ENCODE data around the gene FSCN2.

Gene FSCN2

DNA sequence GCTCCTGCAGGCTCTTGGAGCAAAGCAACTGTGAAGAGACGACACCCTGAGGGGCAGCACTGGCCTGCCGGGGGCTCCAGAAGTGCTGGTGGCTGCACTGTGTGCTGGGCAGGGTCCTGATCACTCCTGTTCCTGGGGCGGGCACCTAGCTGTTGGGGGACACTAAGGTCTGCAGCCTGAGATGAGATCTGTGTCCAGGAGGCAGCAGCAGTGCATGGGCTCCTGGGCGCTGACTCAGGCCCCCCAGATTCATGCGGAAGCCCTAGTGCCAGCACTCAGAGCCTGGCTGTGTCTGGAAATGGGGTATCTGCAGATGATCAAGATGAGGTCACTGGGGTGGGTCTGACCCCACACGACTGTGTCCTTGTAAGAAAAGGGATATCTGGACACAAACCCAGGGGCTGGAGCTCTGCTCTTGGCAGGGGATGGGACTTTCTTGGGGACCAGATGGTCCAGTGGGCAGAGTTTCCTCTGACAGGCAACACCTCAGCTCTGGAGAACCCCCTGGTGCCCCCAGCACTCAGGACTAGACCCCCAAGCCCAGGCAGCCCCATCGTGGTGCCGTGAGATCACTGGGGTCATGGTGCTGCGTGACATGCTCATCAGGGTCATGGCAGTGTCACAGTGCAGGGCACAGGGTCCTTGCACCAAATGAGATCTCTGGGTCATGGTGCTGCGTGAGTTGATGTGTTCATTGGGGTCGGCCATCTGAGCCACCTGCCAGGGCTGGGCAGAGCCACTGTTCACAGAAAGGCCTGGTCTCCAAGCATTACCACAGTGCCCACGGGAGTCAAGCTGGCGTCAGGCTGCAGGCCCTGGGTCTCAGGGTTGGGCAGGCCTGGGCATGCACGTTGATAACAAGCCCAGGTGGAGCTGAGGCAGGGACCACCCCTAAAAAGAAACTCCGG lies 14.5 kb downstream of the FSCN2 start:
- DNase-seq: no peak

DNA sequence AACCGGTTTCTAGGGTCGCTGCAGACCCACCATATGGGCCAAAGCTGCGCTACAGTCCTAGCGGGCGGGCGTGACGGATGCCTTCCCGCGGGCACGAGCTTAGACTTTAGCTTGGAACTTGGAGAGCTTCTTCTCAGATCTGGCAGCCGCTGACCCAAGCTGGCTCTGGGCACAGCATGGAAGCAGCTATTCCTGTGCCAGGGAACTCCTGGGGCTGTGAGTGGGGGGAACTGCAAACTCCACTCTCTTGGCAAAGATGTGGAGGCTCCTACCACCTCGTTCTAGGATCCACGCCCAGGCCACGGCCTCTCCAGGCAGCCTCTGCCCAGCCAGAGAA lies 15.1 kb downstream of the FSCN2 start:
- no peak for DNase-seq

DNA sequence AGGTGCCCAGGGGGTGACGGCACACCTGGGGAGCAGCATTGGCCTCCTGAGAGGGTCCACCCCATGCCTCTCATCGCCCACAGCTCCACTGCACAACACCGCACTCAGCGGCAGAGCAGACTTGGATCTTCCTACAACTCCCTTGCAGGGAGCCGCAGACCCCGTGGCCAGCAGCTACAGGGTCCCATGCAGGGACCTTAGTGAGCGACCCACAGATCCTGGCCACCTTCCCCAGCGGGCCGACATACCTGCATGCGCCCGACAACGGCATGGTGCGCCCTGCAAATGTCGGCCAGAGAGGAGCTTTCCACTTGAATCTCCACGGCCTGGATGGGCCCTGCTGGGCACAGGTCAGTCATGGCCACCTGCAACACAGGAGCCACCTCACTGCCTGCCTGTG lies 15.6 kb downstream of the FSCN2 start:
- no peak for DNase-seq

DNA sequence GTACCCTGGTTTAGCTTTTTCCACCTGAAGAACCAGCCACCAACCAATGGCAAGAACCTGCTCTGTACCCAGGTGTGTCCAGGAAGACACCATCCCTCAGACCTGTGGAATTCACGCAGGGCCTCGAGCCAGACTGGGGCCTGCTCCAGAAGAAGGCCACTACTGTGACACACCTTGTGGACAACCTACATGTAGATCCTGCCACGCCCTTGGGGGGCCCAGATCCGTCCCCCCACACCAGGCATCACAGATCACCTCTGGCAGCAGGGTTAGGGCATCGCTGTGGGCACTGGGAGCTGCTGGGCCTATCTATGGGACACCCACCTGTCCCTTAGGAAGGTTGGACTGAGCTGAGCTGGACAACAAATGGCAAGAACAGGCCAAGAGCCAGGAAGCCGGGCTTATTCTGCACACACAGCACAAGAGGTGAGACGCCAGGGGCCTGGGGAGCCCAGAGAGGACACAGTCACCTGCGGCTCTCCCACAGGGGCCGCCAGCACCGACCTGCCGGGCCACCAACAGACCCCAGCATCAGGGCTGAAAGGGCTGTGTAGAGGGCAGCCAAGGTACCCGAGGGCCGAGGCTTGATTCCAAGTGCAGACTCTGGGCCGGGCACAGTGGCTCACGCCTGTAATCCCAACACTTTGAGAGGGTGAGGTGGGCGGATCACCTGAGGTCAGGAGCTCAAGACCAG lies 16.3 kb downstream of the FSCN2 start:
- no peak for DNase-seq

DNA sequence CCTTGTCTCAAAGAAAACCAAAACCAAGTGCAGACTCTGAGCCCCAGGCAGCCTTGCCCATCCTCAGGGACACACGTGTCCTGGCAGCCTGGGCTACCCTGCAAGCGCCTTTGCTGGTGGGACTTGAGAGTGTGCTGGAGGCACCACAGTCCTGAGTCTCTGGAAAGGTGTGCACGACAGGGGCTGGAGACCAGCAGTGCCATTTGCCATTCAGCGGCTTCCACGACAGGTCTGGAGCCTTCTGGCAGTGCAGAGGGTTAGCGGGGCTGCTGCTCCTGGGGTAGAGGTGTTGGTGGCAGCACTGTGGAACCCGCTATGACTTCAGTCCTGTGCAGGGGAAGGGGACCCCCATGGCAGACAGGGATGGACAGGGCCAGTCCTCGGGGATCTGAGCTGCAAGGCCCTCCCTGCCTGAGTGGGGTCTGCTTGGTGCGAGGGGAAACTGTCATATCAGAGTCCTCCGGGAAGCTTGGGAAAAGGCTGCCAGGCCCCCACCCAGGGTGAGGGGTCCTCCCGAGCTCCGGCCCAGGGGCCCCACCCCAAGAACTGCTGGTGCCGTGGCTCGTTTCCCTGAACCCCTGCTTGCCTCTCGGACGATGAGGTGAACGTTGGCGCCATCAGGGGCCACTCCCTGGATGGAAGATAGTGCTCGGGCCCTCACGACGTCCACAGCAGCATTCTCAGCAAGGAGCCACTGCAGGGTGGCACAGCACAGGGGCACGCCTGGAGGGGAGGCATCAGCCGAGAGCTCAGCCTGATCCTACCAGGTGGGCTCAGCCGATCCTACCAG lies 17.2 kb downstream of the FSCN2 start:
- no peak for DNase-seq

DNA sequence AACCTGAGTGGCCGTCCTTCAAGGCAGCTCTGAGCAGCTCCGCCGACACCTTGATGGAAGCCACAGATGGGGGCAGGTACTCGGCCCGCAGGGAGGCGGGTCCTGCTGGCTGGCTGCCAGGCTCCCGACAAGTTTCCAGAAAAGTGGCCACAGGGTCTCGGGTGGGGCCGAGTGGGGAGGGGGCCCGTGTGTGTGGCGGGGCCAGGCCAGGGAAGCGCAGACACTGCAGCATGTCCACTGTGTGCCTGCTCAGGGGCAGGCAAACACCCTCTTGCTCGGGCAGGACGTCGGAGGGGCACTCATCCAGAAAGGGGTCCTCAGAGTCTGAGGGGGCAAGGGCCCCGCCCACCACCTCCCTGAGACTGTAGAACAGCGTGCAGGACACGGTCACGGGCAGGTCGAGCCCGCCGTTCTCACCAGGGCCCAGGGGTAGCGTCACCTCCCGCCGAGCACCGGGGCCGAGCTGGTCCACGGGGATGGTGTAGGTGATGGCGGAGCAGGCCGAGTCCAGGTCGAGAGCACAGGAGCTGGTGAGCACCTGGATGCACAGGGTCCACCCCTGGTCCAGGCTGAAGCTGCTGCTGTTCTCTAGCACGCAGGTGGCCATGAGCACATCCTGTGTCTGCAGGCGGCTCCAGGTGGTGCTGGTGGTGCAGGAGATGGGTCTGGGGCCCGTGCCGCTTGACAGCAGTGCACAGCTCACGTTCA lies 18.9 kb downstream of the FSCN2 start:
- no peak for DNase-seq

DNA sequence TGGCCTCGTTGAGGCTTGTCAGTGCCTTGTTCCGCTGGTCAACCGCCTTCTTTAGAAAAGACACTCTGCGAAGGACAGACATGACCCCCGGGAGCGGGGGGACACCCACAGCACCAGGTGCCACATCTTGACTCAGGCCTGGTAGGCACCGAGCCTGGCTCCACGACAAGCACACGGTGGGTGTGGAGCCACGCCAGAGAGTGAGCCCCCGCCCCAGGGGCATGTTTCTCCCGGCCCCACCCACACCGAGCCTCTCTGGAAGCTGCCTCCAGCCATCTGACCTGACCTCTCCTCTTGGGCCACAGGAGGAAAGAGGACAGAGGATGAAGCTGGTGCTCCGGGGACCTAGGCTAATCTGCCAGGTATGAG lies 19.4 kb downstream of the FSCN2 start:
- no peak for DNase-seq

DNA sequence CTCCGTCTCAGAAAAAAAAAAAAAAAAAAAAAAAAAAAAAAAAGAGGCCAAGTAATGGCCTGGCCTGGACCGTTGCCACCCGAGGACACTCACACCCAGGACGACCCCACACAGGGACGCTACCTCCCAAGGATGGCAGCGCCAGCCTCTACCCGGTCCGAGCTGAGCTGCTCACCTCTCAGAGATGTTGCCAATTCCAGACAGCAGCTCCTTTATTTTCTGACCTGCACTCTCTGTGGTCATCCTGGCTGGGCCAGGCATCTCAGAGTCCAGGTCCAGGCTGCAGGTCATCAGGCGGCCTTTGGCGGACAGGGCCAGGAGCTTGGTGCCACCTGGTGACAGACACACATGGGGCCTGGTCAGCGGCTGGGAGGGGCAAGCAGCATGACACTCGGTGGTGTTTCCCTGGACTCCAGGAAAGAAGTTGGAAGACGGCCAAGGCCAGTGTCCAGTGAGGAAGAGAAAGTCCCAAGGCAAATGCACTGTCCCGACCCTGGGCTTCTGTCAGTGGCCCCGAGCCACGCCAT lies 20.9 kb downstream of the FSCN2 start:
- no peak for DNase-seq

DNA sequence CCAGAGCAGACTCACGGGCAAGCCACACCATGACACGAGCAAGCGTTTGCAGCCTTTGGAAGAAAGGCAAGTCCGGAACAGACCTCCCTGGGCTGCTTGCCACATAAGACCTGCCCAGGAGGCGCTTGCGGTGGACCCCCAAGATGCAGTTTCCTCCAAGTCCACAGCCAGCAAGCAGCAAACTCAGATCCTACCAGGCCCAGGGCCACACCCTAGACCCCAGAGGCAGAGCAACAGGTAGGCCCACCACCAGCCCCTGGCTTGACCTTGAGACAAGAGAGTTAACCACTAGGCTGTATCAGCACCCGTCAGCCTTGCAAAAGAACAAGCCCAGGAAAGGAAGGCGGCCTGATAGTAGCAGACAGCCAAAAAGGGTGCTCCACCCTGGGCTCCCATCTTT lies 21.6 kb downstream of the FSCN2 start:
- DNase-seq: no peak

DNA sequence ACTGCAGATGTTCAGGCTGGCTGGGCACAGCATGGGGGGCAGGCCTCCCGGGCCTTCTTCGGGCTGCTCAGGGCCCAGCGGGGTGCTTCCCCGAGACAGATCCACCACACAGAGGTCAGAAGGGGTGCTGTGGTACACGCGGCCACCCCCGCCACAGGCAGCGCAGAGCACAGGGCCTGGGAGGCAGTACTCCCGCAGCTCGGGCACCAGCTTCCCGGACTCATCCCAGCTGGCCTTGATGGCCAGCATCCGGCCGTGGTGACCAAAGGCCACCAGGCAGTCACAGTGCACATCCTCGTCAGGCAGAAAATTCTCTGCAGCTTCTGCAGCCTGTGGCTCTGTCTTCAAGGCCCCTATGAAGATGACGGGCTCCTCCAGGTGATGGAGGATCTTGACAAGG lies 22.1 kb downstream of the FSCN2 start:
- no peak for DNase-seq

DNA sequence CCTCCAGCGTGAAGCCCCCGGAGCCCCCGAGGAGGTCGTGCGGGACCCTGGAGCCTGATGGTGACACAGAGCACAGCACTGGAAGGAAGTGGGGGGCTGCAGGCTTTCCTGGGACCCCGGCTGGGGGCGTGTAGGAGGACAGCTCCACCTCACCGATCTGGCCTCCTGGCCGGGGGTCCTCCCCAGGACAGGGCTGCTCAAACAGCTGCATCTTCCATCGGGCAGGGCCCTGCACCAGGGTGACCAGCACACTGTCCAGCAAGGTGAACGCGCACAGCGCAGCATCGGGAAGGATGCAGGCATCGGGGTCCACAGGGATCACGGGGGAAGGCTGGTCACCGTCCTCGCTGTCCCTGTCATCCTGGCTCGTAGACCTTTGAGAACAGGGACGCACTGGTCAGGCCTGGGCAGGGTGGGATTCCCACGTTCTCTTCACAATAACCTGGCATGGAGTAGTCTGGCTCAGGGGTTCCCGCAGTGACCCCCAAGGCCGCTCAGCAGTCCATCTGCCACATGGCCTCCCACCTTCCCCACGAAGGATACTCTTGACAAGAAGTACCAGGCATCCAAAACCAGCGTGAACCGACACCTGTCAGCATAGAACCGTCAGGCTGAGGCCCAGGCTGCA lies 22.8 kb downstream of the FSCN2 start:
- no peak for DNase-seq

DNA sequence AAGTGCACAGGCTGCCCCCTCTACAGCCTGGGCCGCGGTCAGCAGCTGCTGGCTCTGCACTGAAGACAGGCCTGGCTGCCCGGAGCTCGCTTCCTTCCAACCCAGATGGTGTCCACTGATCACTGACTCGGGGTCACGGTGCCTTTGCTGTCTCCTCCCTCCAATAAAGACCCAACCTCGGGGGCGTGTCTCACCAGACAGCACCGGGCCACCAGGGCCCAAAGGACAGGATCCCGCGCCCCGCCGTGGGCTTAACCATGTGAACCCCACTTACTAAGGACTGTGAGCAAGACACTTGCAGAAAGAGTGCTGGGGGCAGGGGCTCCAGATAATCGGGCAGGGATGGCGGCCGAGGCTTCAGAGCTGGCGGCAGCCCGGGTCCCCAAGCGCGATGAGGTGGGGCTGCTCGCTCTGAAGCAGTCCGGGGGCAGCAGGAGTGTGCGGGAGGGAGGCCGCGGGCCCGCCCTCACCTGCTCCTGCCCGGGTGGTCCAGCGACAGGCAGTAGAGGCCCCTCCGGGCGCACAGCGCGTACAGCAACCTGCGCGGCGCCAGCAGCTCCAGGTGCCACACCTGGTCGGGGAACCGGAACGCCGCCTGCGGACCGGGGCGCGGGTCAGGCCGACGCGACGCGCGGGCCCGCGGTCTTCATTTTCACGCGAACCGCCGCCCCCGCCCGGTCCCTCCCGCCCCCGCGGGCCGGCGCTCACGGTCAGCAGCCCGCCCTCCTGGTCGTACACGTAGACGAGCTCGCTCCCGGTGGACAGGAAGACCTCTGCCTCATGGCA lies 23.5 kb downstream of the FSCN2 start:
- no peak for DNase-seq

DNA sequence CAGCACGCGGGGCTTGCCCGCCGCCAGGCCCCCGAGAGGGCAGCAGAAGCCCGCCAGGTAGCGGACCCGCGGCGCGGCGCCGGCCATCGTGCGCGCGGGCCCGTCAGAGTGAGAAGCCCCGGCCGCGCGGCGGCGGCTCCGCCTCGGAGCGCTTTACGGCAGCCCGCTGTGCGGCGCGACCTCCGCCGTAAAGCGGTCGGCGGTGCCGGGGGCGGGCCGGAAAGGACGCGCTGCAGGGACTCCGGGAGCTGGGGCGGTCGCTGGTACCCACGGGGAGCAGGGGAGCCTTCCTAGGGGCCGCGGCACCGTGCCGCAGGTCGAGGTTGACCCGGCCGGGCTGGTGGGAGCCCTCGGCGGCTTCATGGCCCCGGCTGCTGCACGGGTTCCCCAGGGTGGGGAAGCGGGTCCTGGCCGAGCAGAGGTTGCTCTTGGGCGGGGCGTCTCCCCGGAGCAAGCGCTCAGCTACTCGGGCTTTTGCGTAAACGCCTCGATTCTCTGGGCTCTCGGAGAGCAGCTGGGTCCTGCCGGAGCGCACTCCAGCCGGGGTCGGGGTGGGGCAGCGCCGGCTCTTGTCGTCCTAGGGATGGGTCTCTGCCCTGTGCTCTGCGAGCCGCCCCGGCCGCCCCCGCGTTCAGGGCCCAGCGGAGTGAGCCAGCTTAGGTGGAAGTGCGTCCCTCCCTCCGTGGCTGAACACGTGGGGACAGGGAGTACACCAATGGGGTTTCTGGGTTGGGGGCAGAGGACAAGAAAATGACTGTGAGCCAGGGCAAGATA lies 24.3 kb downstream of the FSCN2 start, which contains the start of gene FAAP100:
TSS of gene FAAP100 (minus strand) at position 110 of the 774 bp plus-strand sequence. CDS start at position 87, 23 bp downstream.
- peak; percentile 90 for DNase-seq

DNA sequence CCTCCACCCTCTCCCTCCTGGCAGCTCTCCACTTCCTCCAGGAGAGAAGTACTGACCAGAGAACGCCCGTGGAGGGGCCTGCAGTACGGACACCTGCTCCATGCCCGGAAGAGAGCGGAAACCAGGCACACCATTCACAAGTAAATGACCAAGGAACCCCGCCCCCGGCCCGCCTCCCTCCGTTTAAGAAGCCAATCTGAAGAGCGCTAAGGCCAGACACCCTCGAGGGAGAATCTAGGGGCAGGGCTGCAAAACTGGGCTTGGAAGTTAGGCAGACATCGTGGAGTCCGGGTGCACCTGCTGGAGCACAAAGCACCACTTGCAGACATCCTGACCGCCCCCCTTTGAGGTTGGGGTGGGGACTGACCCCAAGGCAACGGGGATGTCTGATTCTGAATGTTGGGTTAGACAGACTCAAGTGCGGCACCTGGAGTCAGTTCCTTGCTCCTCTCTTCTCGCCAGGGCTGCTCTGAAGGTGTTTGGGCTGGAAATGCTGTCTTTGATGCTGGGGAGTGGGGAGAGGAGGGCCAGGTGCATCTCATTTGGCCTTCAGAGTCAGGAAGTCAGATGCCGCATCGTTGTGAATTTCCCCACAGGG lies 24.9 kb downstream of the FSCN2 start:
- DNase-seq: peak; percentile 97

DNA sequence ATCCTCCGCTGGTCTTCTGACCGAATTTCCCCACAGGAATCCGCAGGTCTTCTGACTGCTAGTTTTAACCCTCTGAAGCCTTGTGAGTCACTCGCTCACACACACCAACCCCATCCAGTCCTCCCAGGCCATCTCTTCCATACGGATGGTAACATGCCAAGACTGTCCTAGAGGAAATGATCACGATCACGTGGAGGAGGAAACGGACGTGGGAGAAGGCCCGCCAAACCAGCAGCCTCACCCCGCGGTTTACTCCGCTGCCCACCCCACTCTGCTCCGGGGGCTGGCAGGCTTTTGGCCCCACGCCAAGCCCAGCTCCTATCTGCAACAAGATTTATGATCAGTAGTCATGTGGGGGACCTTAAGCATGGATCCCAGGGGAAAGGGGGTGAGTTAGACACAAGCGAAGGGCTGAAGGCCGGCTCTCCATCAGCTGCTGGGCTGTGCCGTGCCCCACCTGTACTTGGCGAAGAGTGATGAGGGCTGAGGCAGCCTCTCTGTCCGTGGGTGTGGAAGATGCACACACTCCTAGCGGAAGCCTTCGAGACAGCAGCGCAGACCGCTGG lies 25.5 kb downstream of the FSCN2 start:
- peak; percentile 78 for DNase-seq

DNA sequence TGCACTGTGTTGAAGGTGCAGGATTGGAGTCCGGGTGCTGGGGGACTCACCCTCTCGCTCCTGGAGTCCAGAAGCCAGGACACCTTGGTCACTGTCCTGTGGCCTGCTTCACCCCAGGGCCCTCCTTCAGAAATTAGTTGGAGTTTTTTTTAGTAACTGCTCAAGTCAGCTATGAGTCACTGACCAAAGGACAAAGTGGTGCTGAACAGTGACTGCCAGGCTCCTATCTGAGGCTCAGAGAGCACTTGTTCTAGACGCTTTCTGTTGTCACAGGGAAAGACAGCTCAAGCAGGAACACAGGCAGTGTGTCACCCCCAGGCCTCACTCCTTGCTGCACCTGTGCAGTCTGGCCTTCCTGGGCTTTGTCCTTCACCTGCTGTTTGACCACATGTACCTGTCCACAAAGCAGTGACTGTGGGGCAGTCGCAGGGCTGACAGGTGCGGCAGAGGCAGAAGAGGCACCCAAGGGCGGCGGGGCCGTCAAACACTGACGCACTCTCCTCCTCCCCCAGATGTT lies 28.1 kb downstream of the FSCN2 start:
- no peak for DNase-seq

DNA sequence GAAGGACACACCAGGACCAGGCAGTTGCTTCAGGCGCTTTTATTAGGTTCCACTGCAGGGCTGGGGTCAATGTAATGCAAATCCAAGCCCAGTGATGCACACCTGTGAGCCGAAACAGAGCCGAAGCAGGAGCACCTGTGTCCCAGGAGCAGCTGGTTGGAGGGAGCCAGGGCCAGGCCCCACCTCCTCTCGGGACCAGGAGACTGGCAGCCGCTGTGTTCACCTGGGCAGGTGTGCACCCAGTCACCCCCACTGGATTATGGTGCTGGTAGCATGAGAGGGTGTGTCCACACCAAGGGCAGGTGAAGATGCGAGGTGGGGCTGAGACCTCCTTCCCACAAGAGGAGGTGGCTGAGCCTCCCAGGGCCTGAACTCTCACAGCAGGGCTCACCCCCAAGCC lies 28.7 kb downstream of the FSCN2 start:
- no peak for DNase-seq

DNA sequence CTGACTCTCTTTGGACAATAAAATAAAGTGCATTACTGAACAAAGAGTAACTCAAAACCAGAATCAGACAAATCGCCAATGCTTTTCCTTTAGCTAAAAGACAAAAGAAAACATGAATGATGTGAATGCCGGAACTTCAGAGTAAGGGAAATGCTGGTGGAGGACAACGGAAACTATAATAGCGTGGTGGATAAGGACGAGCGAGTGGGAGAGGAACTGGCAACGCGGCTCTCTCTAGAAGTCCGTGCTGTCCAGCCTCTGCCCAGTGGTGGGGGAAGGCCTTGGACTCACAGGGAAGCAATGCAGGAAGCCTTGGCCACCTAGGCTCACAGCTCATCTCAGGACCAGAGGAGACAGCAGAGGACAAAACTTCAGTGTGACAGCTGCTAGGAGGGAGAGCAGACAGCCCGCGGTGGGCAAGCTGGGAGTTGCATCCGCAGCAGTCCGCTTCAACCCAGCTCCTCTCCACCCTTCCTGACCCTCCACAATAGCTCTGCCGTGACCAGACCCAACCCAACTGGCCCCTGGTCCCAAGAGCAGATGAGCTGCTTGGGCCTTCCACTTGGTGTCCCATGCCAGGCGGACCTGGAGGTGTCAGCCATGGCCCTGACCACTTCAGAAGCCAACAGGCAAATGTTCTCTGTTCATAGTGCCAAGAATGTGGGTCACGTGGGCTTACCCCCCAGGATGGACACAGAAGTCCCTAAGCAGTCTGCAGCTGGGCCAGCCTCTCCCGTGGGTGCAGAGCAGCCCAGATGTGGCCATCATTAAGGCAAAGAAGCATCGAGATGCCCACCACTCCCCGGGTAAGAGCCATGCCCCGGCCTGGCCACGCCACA lies 29.3 kb downstream of the FSCN2 start:
- no peak for DNase-seq

DNA sequence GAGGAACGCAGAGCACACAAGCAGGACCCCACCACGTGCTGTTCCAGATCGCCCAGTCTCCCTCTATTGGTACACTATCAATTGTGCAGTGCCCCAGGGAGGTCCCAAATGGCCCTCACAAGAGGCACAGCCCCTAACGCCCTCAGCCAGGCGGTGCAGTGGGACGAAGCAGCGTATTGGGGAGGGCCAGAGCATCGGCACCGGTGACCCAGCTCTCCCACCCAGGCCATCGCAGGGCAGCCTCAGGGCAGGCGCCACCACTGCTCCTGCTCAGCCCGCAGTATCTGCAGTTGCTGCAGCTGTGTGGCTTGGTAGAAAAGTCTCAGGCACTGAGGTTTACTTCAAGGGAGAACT lies 29.9 kb downstream of the FSCN2 start:
- DNase-seq: no peak

All from islet precursor cell (in vitro differentiated cells).